ENCODE measurements around the gene PROB1.
"Not testable (repeated sequence)": the region's sequence is repeated elsewhere in the genome, so short reads cannot be mapped to it uniquely, and the experiment has no call there.

The PROB1 gene, protein sequence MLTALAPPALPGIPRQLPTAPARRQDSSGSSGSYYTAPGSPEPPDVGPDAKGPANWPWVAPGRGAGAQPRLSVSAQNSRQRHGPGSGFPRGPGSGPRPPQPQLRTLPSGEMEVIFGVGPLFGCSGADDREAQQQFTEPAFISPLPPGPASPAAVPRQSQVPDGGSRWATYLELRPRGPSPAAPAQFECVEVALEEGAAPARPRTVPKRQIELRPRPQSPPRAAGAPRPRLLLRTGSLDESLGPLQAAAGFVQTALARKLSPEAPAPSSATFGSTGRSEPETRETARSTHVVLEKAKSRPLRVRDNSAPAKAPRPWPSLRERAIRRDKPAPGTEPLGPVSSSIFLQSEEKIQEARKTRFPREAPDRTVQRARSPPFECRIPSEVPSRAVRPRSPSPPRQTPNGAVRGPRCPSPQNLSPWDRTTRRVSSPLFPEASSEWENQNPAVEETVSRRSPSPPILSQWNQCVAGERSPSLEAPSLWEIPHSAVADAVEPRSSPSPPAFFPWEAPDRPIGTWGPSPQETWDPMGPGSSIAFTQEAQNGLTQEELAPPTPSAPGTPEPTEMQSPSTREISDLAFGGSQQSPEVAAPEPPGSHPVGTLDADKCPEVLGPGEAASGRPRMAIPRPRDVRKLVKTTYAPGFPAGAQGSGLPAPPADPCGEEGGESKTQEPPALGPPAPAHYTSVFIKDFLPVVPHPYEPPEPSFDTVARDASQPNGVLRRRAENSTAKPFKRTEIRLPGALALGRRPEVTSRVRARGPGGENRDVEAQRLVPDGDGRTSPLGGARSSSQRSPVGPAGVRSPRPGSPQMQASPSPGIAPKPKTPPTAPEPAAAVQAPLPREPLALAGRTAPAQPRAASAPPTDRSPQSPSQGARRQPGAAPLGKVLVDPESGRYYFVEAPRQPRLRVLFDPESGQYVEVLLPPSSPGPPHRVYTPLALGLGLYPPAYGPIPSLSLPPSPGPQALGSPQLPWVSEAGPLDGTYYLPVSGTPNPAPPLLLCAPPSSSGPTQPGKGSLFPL

DNA sequence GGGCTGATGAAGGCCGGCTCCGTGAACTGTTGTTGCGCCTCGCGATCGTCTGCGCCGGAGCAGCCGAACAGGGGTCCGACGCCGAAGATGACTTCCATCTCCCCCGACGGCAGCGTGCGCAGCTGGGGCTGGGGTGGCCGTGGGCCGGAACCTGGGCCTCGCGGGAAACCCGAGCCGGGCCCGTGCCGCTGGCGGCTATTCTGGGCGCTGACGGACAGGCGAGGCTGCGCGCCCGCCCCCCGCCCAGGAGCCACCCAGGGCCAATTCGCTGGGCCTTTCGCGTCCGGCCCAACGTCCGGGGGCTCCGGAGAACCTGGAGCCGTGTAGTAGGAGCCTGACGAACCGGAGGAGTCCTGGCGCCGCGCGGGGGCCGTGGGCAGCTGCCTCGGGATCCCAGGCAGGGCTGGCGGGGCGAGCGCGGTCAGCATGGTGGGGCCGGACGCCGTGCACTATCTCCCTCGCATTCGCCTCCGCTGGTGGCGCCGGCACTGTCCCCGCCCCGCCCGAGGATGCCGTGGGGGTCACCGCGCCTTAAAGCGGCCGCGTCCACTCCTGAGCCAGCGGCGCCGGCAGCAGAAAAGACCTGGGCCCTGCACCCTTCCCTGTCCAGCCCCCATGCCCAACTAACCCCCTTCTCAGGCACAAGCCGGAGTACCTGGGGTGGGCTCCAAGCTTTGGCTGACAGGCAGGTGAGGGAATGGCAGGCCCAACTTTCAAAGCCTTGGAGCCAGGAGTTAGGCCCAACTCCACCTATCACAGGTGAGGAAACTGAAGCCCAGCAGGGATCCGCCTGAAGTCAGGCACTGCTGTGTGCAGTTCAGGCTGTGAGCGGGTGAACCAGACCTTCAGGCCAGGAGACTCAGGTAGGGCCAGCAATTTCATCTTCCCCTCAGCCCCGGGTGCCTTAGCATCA is at the start of gene PROB1:
Gene PROB1 (minus strand): TSS at position 451 of the 913 bp plus-strand sequence. CDS start 23 bp downstream, at position 428.
- no peak for DNase-seq (ENCODE audit: low read depth)

DNA sequence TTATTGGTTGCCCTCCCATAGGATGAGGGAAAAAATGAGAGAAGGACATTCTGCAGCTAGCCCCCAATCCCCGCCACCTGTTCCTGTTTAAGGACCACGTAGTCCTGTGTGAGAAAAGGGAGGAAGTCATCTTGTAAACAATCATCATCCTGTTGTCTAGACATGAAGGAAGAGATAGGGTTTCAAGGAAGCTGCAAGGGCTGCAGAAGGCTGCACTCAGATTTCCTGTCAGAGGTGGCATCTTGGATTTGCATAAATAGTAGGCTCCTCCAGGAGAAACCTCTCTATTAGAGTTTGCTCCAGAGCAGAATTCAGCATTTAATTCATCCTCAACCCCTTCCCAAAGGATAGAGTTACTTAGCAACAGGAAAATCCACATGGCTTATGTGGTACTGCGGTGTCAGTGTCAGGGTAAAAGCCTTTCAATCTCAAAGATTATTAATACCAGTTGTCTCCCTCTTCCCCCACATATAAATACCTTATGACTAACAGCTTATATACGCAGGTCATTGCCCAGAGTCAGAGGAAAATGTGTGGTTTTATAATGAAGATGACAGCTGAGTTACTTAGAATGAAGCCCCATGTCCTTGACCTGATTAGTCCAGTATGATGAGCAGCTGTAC is 49.0 kb upstream of the PROB1 start:
- DNase-seq (ENCODE audit: low read depth), result peak; percentile 89

DNA sequence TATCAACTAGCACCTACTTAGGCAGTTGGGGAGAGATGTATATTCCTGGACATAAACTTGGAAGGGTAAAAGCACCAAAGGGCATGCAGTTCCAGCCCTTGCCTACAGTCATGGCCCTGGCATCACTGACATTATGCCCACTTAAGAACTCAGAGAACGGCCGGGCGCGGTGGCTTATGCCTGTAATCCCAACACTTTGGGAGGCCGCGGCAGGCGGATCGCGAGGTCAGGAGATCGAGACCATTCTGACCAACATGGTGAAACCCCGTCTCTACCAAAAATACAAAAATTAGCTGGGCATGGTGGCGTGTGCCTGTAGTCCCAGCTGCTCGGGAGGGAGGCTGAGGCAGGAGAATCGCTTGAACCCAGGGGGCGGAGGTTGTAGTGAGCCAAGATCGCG is 45.5 kb upstream of the PROB1 start:
- not testable (repeated sequence) for DNase-seq (ENCODE audit: low read depth)

DNA sequence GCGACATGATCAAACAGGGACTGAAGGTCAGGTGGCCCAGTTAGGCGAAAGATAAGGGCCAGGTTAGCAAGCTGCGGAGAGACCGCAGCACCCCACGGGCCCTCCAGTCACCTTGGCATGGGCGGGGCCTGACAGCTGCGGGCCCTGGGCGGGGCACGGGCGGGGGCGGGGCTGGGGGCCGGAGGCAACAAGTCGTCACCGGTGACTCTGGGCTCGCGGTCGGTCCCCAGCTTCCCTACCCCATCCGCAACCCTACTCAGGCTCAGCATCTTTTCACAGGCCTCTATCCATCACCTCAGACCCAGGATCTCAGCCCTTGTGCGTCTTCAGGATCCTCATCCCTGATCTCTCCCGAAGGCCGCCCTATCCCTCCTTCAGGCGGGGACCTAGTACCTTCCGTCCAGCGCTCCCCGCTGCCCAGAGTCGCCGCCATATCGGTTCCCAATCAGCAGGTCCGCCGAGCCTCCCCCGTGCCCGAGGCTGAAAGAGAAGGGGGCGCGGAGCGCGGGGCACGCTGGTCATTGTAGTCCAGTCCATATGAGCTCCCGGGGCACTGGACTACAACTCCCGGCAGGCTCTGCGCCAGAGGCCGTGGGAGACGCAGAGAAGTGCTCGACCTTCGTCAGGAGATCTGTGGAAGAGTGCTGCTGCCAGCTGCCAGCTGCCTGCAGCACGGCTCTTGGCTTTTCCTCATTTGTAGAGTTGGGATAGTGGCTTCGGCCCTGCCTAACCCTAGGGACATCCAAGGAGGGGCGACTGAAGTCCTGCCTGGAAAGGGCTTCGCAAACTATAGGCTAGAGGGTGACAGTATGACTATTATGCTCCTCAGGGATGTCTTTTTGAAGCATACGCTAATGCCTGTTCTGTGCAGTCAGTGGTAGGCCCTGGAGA is 44.4 kb upstream of the PROB1 start, which contains the start of gene DNAJC18:
Gene DNAJC18 (minus strand): TSS at position 513 of the 891 bp plus-strand sequence. CDS start 80 bp downstream, at position 433.
- DNase-seq (ENCODE audit: low read depth), result peak; percentile 90

DNA sequence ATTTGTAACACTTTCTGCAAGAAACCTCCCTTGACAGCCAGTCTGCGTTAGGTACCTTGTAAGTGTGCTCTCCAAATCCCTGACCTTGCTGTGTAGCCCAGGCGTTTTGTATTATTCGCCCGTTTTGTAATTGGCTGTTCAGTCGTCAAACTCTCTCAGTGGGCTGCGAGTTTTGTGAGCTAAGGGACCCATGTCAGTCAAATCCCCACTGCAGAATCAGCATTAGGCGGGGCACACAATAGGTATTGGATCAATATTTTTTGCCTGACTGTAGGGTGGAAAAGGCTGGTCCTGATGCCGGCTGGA is 43.8 kb upstream of the PROB1 start:
- DNase-seq (ENCODE audit: low read depth), result no peak

DNA sequence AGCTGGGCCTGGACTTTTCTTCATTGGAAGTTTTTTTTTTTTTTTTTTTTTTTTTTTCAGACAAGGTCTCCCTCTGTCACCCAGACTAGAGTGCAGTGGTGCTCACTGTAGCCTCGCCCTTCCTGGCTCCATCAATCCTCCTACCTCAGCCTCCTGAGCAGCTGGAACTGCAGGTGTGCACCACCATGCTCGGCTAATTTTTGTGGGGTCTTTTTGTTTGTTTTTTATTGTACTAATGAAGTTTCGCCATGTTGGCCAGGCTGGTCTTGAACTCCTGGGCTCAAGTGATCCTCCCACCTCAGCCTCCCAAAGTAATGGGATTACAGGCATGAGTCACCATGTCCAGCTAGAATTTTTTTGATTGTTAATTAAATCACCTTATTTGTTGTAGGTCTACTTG is 40.8 kb upstream of the PROB1 start:
- no peak for DNase-seq (ENCODE audit: low read depth)

DNA sequence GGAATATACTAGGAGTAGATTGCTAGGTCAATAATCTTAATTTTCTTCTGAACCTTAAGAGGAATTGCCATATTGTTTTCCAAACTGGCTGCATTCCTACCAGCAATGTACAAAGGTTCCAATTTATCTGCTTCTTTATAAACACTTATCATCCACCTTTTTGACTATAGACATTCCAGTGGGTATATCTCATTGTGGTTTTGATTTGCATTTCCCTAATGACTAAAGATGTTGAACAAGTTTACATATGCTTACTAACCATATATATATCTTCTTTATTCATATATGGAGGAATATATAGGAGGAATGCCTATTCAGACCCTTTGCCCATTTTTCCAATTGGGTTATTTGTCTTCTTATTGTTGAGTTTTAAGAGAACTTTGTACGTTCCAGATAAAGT is 36.8 kb upstream of the PROB1 start:
- no peak for DNase-seq (ENCODE audit: low read depth)

DNA sequence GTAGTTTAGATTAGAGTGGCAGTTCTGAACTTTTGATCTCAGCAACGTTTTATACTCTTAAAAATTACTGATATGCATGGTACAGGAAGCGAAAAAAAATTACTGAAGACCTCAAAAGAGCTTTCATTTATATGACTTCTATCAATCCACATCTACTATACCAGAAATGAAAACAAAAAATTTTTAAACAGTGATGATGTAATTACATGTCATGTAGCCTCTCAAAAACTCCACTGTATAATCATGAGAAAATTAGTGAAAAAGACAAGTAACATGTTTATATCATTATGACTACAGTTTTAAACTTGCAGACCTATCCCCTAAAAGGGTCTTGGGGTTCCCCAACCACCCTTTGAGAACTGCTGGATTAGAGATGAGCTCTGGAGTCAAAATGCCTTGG is 35.1 kb upstream of the PROB1 start:
- no peak for DNase-seq (ENCODE audit: low read depth)

DNA sequence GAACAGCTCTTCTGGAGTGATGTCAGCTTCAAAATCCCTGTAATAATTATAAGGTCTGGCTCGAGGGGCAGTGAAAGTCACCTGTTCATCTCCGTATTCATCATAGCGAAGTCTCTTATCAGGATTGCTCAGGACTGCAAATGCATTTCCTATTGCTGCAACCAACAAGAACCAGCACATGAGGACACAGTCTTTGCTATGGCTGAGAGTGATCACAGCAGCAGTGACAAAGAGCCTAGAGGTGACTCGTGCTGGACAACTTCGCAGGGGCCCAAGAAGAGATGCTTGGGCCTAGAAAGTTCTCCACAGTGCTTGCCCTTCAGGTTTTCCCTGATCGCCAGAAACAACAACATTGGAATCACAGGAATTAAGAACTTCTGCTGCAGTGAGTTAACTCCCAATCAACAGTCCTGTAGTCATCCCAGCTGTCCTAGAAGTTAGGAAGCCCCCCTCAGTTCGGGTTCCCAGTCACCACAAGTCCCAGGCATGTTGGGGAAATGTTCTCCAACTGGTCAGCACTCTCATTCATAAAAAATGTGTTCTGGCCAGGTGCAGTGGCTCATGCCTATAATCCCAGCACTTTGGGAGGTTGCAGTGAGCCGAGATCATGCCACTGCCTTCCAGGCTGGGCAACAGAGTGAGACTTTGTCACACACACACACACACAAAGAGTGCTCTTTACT is 31.4 kb upstream of the PROB1 start:
- DNase-seq (ENCODE audit: low read depth), result no peak

DNA sequence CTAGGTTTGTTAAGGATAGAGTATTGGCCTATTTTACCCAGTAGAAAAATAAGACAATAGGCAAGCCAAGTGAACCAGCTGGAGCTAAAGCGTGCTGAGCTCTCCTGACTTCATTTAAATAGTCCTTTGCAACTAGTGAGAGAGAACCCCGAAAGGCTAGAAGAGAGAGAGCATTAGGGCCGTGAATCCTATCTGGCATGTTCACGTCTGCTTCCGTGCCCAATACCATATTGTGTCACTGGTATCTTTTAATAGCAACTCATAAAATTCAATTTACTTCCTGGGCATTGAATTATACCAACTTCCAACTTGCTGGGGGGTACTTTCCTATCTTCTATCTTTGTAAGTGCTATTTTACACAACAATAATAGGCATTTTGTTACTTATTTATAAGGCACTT is 30.6 kb upstream of the PROB1 start:
- DNase-seq (ENCODE audit: low read depth), result no peak

DNA sequence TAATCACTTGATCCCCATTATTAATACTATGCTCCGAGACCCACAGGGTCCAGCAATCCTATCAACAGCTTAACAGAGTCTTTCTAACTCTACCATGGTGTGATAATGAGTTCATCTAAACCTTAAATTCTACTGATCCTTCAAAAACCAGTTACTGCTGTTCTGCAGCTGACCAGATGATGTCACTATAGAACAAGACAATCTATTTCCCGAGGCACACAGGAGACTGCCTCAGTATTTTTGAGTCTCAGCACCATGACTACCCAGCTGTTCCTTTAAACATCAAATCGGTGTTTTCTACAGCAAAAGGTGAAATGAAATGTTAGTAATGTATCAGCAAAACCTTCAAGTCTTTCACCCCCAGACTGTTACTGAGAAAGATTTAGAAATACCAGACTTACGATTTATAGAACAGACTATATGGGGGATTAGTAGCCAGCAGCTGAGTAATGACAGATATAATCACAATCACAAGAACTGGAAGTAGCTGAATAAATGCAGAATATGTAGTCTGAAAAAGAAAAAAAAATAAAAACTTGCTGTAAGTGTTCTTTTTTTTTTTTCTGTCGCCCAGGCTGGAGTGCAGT is 27.5 kb upstream of the PROB1 start:
- DNase-seq (ENCODE audit: low read depth), result peak; percentile 74

DNA sequence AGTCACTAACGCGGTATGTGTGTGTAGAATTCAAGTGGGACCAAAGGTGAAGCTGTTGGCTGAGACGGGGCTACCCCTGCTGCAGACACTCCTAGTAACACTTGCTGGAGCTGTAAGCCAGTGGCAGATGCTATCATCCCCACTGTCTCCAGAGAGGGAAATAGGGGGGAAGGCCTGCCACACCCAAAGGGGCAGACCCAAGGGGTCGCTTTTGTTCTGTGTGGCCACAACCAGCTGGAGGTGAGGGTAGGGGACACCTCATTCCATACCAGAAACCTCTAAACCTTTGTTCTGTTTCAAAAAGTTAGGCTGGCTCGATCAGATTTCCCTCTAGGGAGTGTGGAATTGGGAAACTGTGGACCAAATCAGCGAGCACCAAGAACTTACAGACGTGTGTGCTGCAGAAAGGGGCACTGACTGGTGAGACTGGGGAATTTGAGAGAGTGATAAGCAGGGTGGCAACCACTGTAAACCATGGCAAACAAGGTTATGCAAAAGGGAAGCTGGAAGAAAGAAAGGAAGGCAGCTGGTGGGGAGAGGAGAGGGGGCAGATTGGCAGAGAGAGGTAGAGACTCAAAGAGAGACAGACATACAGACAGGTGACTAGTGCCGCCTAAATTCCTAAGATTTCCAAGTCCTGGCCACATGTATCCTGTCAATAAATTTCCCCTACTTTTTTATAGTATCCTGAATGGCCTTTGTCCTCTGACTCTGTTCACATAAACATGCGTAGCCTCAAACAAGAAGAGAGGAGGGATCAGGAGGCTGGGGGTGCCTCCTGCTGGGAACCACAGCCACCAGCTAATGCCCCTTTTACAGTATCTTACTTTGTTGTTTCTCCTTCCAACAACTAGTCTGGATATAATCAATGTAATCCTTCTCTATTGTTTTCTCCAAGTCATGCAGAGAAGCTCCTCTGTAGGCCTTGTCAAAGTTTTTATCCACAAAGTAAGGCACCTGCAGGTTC is 24.6 kb upstream of the PROB1 start:
- DNase-seq (ENCODE audit: low read depth), result no peak

DNA sequence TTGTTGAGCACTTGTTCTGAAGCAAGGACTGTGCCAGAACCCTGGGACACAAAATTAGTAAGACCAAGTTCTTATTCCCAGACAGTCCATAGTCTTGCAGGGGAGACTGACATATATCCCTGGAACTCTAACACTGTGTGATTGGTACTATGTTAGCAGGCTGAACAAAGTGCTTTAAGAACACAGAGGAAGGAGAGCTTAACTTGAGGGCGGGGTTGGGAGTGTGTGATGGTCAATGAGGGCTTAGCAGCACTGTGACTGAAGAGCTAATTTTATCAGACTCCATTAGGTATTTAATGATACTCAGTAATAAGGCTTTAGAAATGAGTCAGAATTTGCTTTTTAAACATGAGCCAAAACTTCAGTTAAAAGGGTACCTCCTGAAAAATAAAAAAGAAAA is 23.9 kb upstream of the PROB1 start:
- DNase-seq (ENCODE audit: low read depth), result no peak

DNA sequence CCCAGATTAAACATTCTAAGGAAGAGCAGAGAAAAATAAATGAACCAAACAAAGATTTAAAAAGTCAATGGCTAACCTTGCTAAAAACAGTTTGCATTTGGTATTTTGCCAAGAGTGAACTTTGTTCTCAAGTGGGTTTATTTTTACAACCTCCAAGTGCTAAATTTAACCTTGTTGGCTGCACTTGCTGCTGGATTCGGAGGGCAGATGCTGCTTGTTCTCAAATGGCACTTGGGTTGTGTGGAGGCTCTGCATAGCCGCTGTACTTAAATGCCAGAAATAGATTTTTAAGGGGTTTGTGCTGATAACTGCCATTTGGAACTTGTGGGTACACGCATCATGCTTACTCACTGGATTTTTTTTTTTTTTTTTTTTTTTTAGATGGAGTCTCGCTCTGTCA is 22.3 kb upstream of the PROB1 start:
- no peak for DNase-seq (ENCODE audit: low read depth)

DNA sequence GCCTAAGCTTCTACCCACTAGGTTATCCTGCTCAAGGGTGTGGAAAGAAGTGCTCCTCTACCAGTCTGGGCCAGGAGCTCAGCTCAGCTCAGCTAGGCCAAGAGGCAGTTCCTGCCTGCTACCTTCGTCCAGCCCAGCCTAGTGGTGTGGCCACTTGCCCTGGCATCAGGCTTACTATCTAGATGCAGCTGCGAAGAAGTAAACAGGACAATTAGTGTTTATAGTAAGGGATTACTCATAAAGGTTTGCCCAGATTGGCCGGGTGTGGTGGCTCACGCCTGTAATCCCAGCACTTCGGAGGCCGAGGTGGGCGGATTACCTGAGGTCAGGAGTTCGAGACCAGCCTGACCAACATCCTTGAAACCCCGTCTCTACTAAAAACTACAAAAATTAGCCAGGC is 21.7 kb upstream of the PROB1 start:
- no peak for DNase-seq (ENCODE audit: low read depth)

DNA sequence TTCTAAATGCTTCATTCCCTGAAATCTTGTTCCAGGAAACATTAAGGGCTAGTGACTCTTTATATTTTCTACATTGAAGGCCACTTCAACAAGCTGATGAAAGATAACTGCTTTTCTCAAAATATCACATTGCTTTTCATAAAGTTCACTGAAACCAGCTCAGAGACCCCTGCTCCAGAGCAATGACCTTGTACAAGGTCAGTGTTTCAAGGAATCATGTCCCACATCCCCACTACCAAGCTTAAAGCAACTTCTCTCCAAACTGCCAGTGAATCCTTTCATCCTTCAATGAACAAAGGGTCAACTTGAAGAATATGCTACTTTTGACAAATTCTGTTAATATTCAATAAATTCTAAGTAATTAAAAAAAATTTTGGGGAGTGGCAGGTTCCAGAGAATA is 21.0 kb upstream of the PROB1 start:
- no peak for DNase-seq (ENCODE audit: low read depth)

DNA sequence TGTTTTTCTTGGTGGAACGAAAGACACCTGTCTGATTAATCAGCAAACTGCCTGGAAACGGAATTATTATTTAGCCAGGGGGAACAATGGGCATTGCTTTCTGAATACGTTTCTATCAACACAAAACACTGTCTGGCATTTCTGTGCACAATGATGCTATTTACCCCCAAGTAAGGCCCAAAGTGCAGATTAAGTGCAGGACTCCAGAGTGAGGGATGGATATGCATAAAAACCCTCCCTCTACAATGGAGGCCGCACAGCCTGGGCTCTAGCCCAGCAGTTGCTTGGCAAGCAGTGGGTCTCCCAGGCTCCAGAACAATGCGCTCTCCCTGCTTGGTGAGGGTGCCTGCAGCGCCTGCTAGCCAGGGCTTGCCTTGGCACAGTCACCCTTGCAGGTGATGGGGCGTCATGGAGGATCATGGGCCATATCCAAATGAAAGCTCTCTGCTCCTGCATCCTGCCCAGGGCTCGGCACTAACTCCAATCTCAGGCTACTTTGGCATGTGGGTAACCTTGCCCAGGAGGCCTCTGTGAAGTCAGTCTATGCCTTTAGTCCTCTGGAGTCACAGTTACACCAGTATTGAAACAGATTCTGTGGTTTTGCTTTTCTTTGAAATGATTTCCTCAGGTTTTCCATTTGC is 20.4 kb upstream of the PROB1 start:
- DNase-seq (ENCODE audit: low read depth), result no peak

Data from iris pigment epithelial cell (primary cell).